Stimulated activated CD8-positive, alpha-beta memory T cell treated with anti-CD3 and anti-CD28 coated beads, Interleukin-12 subunit alpha, Interleukin-12 subunit beta, amount 100 ng/mL, for 1 hour (primary cell): ENCODE measurements around the gene MT1M.
"Not testable (repeated sequence)": the region's sequence is repeated elsewhere in the genome, so short reads cannot be mapped to it uniquely, and the experiment has no call there.

Source experiments
- DNase-seq: peaks from one replicate; pipeline ENCODE4 v3.0.0-alpha.2; 2020; ENCODE audit warnings: low read depth

Gene MT1M

GRCh38 chr16:56632156-56632847 is at the start of gene MT1M:
Gene MT1M, plus strand, starts transcription at chr16:56632659. Its CDS starts 73 bp downstream, at chr16:56632732.
- no peak for DNase-seq

- DNase-seq, result not testable (repeated sequence)
Observed at GRCh38 chr16:56582911-56583310, 49.5 kb upstream of the MT1M start.

GRCh38 chr16:56583351-56584168 is 48.9 kb upstream of the MT1M start:
- no peak for DNase-seq

DNA sequence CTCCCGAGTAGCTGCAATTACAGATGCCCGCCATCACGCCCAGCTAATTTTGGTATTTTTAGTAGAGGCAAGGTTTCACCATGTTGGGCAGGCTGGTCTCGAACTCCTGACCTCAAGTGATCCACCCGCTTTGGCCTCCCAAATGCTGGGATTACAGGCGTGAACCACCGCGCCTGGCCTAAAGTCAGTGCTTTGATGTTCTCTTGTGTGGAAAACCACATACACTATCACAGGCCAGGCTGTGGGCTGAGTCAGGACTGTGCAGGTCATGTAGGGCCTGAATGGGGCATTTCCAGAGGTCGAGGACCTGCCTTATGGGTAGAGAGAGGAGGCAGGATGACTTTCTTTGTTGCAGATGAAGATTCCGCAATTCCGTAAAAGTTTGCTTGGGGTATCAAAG is 48.2 kb upstream of the MT1M start:
- DNase-seq, result no peak

- no peak for DNase-seq
Observed at GRCh38 chr16:56588781-56589140, 43.7 kb upstream of the MT1M start.

DNA sequence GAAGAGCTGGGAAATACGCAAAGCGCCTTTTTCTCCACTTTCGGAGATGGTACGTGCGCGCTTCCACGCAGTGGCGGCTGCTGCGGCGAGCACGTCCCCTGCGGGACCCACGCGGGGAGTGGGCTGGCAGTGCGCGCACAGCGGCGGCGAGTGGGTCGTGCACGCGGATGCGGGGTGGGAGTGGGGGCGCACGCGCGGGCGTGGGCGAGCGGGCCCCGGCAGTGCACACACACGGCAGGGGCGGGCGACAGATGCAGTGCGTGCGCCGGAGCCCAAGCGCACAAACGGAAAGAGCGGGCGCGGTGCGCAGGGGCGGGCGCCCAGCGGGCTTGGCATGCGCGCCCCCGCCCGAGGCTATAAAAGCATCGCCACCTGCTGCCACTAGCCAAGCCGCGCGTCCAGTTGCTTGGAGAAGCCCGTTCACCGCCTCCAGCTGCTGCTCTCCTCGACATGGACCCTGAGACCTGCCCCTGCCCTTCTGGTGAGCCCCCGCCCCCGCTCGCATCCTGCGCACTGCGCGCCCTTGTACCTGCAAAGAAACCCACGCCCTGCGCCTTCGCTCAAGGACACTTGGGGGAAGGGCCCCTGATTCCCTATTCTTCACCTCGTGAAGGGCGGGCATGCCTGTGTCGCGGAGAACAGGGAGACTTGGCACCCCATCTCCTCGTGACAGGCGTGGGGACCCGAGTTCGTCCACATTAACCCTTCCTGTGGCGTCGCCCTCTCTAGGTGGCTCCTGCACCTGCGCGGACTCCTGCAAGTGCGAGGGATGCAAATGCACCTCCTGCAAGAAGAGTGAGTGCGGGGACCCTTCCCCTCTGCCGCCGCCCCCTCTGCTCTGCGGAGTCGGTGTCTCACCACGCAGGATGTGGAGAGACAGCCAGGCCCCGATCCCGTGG is 43.1 kb upstream of the MT1M start, which contains the start of gene MT3:
MT3 (plus strand) TSS at position 388 of the 899 bp plus-strand sequence; CDS start at position 451, 63 bp downstream.
- no peak for DNase-seq

DNA sequence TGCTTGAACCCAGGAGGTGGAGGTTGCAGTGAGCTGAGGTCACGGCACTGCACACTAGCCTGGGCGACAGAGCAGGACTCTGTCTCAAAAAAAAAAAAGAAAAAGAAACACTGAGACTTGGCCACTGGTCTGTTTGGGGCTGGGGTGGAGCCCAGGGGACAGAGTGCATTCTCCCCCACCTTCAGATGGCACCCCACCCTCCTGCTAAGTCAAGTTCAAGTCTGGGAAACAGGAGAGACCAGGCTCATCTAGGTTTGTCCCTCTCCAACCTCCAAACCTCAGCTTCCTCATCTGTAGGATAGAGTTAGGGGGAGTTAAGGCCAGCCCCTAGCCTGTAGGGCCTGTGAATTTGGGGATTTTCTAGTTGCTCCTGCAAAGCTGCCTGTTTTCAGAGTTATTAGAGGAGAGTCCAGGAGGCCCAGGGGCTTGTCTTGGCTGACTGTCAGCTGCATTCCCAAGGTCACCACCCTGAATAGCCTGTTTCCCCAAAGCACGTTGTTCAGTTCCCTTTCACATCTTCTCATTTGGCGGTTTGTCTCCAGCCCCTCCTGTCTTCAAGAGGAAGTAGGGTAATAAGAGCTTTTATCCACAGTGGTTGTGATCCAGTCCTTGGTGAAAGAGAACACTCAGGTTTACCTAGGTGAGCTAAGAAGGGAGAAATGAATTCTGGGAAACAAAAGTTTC is 40.9 kb upstream of the MT1M start:
- DNase-seq, result no peak

DNA sequence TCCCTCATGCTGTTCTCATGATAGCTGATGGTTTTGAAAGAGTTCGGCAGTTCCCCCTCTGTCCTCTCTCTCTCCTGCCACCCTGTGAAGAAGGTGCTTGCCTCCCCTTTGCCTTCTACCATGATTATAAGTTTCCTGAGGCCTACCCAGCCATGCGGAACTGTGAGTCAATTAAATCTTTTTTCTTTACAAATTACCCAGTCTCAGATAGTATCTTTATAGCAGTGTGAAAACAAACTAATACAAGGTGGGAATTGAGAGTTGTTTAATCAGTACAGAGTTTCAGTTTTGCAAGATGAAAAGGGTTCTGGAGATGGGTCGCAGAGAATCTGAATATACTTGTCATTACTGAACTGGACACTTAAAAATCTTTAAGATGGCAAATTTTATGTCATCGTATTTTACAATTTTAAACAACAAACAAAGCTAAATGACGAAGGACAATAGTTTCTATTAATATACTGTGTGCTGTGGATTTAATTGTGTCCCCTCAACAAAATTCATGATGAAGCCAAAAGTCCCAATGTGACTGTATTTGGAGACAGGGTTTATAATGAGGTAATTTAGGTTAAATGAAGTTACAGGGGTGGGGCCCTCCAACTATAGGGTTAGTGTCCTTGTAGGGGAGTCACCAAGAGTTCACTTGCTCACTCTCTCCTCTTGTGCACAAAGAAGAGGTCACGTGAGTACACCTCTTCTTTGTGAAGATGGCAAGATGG is 38.7 kb upstream of the MT1M start:
- no peak for DNase-seq

DNA sequence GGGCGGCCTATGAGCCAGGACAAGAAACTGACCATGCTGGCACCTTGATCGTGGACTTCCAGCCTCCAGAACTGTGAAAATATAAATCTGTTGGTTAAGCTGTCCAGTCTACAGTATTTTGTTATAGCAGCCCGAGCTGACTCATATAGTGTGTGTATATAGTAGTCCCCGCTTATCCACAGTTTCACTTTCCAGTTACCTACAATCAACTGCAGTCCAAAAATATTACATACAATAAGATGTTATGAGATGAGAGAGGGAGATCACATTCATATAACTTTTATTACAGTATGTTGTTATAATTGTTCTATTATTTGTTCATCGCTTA is 38.2 kb upstream of the MT1M start:
- no peak for DNase-seq

GRCh38 chr16:56600398-56600999 is 32.0 kb upstream of the MT1M start:
- DNase-seq, result no peak

GRCh38 chr16:56601325-56601724 is 31.1 kb upstream of the MT1M start:
- no peak for DNase-seq

DNA sequence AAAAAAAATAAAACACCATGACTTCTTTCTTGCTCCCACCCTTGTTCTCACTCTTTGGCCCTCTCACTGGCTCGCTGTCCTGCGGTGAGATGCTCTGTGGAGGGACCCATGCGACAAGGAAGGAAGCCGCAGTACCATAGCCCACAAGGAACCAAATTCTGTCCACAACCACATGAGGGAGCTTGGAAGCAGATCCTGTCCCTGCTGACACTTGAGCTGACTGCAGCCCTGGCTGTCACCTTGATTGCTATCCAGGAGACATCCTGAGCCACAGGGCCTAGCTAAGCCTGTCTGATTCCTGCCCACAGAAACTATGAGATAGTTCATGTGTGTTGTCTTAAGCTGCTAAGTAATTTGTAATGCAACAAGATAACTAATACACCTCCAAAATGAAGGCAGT is 28.9 kb upstream of the MT1M start:
- DNase-seq, result no peak

GRCh38 chr16:56604966-56605365 is 27.5 kb upstream of the MT1M start:
- no peak for DNase-seq

DNA sequence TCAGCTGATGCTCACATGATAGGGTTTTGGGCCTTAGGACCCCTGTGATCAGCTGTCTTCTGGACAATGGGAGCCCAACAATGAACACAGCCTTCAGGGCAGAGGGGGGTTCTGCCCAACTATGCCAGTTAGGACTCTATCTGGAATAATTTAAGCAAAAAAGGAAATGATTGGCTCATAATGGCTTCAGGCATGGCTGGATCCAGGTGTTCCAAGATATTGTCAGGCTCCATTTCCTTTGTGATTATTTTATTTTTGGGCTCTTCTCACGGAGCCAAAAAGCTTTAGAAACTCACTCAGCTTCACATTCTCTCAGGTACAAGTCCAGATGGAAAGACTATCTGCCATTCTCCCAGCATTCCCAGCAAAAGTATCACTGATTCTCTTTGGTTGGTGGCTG is 27.0 kb upstream of the MT1M start:
- DNase-seq, result no peak

DNA sequence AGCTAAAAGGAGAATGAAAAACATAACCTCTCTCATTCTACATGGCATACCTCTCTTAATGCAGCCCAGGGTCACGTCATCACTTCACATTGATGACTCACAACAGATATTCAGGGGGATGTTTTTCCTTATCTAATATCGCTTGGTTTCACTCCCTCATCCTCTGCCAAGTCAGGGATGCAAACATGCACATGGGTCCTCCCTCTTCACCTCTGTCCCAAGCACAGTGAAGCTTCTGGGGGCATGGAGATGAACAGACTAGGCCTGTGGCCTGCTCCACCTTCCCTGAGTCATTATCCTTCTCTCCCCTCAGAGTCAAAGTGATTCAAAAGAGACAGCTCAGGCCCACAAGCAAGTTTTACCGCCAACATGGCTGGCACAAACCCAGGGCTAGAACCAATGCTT is 26.4 kb upstream of the MT1M start:
- DNase-seq, result no peak

DNA sequence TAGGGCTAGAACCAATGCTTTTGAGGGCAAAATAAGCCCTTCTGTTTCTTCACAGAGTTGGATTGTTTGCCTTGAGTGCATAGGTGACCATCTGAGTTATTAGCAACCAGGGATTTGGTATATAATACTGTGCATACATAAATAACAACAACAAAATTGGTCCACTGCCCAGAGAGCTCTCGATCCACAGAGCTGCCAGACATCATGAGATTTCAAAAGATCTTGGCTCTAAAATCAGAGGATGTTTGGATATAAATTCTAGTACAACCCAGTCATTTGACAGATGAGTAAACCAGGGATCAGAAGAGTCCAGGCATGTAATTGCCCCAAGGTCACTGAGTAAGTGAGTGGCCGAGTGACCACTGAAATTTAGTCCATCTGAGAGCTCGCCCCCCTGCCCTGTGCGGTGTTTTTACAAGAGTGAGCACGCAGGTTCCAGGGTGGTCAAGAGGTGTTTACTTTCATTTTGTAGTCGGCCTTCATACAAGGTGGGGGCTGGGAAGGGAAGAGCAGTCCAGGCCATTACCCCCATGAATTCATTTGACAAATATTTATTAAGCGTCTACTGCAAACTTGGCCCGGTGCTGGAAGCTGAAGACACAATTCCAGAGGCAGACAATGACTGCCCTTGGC is 25.9 kb upstream of the MT1M start:
- DNase-seq, result no peak

GRCh38 chr16:56607109-56607618 is 25.3 kb upstream of the MT1M start:
- no peak for DNase-seq

GRCh38 chr16:56607675-56608042 is 24.8 kb upstream of the MT1M start:
- DNase-seq, result no peak

DNA sequence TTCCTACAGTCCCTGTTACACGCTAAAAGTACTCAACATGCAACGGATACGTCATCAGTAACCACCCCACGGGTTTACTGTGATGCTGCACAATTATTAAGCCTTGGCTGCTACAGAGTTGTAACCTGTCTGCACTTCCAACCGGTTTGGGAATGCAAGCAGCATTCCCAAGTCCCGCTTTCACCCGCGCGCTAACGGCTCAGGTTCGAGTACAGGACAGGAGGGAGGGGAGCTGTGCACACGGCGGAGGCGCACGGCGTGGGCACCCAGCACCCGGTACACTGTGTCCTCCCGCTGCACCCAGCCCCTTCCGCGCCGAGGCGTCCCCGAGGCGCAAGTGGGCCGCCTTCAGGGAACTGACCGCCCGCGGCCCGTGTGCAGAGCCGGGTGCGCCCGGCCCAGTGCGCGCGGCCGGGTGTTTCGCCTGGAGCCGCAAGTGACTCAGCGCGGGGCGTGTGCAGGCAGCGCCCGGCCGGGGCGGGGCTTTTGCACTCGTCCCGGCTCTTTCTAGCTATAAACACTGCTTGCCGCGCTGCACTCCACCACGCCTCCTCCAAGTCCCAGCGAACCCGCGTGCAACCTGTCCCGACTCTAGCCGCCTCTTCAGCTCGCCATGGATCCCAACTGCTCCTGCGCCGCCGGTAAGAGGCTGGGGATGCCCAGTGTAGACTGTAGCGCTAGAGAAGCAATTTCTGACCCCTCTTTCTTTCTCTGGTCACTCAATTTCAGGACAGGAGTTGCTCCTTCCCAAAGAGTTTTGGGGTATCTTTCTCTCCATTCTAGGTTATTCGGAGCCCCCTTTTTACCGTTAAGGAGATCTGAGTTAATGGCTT is 24.2 kb upstream of the MT1M start, which contains the start of gene MT2A:
MT2A (plus strand) TSS at position 542 of the 833 bp plus-strand sequence; CDS start at position 614, 72 bp downstream.
- peak; percentile 78 for DNase-seq
